ENCODE results near the gene PRKAR2B.

GRCh38 chr7:107049971-107050532 lies 5.5 kb downstream of the PRKAR2B start:
- TF ChIP-seq CTCF (conservative IDR thresholded peaks at IDR 0.05; ENCODE audit: low read depth in 2 of 2): no peak
- no peak for TF ChIP-seq POLR2AphosphoS5 (IDR thresholded peaks at IDR 0.05; ENCODE audit: low read depth)
- no peak for TF ChIP-seq ZNF331 (CRISPR knock-in tag; IDR thresholded peaks at IDR 0.05; ENCODE audit: low read depth)
- no peak for TF ChIP-seq JUNB (IDR thresholded peaks at IDR 0.05; ENCODE audit: unreplicated experiment)

All from GM23338 (cell line).